GM12878 (cell line): ENCODE results near the gene INSYN2B. TPM values are rescaled to one million over a fixed set of nuclear protein-coding genes. Genes with fewer than 3 reads are reported as not detected.

Experiments
- ATAC-seq: fragments of 200-7000 bp; cut with Tn5 transposase; 3 replicates; pipeline ENCODE4 v1.9.1; 2020; ENCODE audit warnings: mild to moderate bottlenecking, moderate library complexity
- BruUV-seq: library from RNA; stranded (reverse); fragments of 400-500 nt; replicated peaks from 2 replicates; lab custom pipeline; 2021; lab: Mats Ljungman, UMichigan
- CTCF ChIA-PET: fragments of 300-600 bp; sonication (Branson Sonifier 250); formaldehyde crosslinking; extraction: SDS; loops from one replicate; lab custom pipeline; 2021; ENCODE audit warnings: inconsistent platforms; lab: Yijun Ruan, JAX
- POLR2A ChIA-PET: fragments of 350-600 bp; formaldehyde crosslinking; extraction: SDS; loops from one replicate; lab custom pipeline; 2021; ENCODE audit warnings: inconsistent platforms; lab: Charles Lee
- RAD21 ChIA-PET: fragments of 300-600 bp; sonication (Branson Sonifier 250); formaldehyde crosslinking; loops from one replicate; lab custom pipeline; 2023; ENCODE audit warnings: antibody characterized with exemption; ENCODE audit not compliant: unreplicated experiment; lab: Charles Lee
- SMC1A ChIA-PET: fragments of 300-600 bp; sonication (Branson Sonifier 250); formaldehyde crosslinking; loops from one replicate; lab custom pipeline; 2023; ENCODE audit not compliant: unreplicated experiment, uncharacterized antibody; lab: Charles Lee
- DNase-seq: peaks from one replicate; pipeline ENCODE4 v3.0.0-alpha.2; 2011; ENCODE audit warnings: low read depth, low spot score
- FAIRE-seq: peaks from 3 replicates; lab custom pipeline; 2011; peaks lifted over from hg19 to GRCh38; lab: Jason Lieb, UNC
- H2AFZ ChIP-seq: 2 replicates; pipeline ENCODE4 v1.6.0; 2011; ENCODE audit warnings: low read depth, low read length, control low read depth; ENCODE audit not compliant: control insufficient read depth
- H3K27ac ChIP-seq: 2 replicates; pipeline ENCODE4 v1.5.1; 2011; ENCODE audit warnings: control low read depth; ENCODE audit not compliant: control insufficient read depth, insufficient read depth
- H3K27me3 ChIP-seq, 2 experiments: replicated peaks in 1 of 2; 2 replicates each; pipeline versions ENCODE4 v1.6.0 to v1.6.1; 2011; ENCODE audit warnings: low read length in 1 of 2; ENCODE audit not compliant: control insufficient read depth in 2 of 2, insufficient read depth in 2 of 2
- H3K36me3 ChIP-seq, 2 experiments: 2 replicates each; pipeline ENCODE4 v1.5.1; 2011; ENCODE audit warnings: low read length in 1 of 2; ENCODE audit not compliant: control insufficient read depth in 2 of 2, insufficient read depth in 2 of 2
- H3K4me1 ChIP-seq: 2 replicates; pipeline ENCODE4 v1.6.1; 2011; ENCODE audit warnings: mild to moderate bottlenecking, low read length, moderate library complexity, mixed read lengths; ENCODE audit not compliant: control insufficient read depth, insufficient read depth
- H3K4me2 ChIP-seq: 2 replicates; pipeline ENCODE4 v1.6.0; 2011; ENCODE audit warnings: control low read depth; ENCODE audit not compliant: control insufficient read depth, insufficient read depth
- H3K4me3 ChIP-seq: fragments of 200-600 bp; sonication (generic); 2 replicates; pipeline ENCODE4 v1.5.1; 2016
- H3K79me2 ChIP-seq: 2 replicates; pipeline ENCODE4 v1.6.0; 2011; ENCODE audit warnings: low read length; ENCODE audit not compliant: control insufficient read depth, insufficient read depth
- H3K9ac ChIP-seq: 2 replicates; pipeline ENCODE4 v1.8.0; 2011; ENCODE audit warnings: low read length, control low read depth, mixed read lengths; ENCODE audit not compliant: control insufficient read depth, insufficient read depth
- H3K9me3 ChIP-seq: replicated peaks from 3 replicates; pipeline ENCODE4 v1.5.1; 2011; ENCODE audit warnings: mild to moderate bottlenecking, low read length; ENCODE audit not compliant: control insufficient read depth, insufficient read depth
- H4K20me1 ChIP-seq: 2 replicates; pipeline ENCODE4 v1.6.0; 2011; ENCODE audit not compliant: control insufficient read depth, insufficient read depth
- ASH2L ChIP-seq: fragments of 300-600, 200-600 bp; sonication (generic); IDR thresholded peaks from 2 replicates; pipeline ENCODE4 v1.6.1; 2017; ENCODE audit warnings: low read depth, mild to moderate bottlenecking, borderline replicate concordance
- BRCA1 ChIP-seq: IDR thresholded peaks from 2 replicates; pipeline ENCODE4 v1.6.1; 2011; ENCODE audit warnings: low read depth, low read length, improper control_type of control experiment
- GABPA ChIP-seq: IDR thresholded peaks from 2 replicates; pipeline ENCODE4 v1.6.1; 2014; ENCODE audit warnings: antibody characterized with exemption, low read depth, mild to moderate bottlenecking, inconsistent platforms
- HDAC6 ChIP-seq: fragments of 200-600 bp; sonication (generic); IDR thresholded peaks from one replicate; pipeline ENCODE4 v1.8.0; 2017; ENCODE audit warnings: antibody characterized with exemption; ENCODE audit not compliant: unreplicated experiment
- IRF3 ChIP-seq: fragments of 450-650 bp; IDR thresholded peaks from 2 replicates; pipeline ENCODE4 v1.6.1; 2014; ENCODE audit warnings: mild to moderate bottlenecking
- POLR2A ChIP-seq: IDR thresholded peaks from 2 replicates; pipeline ENCODE4 v1.6.1; 2011; ENCODE audit warnings: low read depth, mild to moderate bottlenecking, low read length
- POU2F2 ChIP-seq: IDR thresholded peaks from 3 replicates; pipeline ENCODE4 v1.6.1; 2011; ENCODE audit warnings: low read depth, mild to moderate bottlenecking, low read length, borderline replicate concordance
- SKIL ChIP-seq: fragments of 450-650 bp; IDR thresholded peaks from 2 replicates; pipeline ENCODE4 v1.6.1; 2017; ENCODE audit warnings: mild to moderate bottlenecking, low read depth, inconsistent platforms; ENCODE audit not compliant: poor library complexity, severe bottlenecking
- ZNF217 ChIP-seq: fragments of 450-650 bp; IDR thresholded peaks from 2 replicates; pipeline ENCODE4 v1.6.1; 2017; ENCODE audit warnings: antibody characterized with exemption, mild to moderate bottlenecking
- WGBS: methylation state at CpG from one replicate; pipeline ENCODE4 v1.1.6; 2016; ENCODE audit warnings: low lambda C conversion rate; ENCODE audit not compliant: insufficient replicate concordance, insufficient coverage; ENCODE audit errors: missing lambda C conversion rate; 5-methylcytosine and 5-hydroxymethylcytosine counted together
- in situ Hi-C: fragments of 300-500 bp; cut with MboI; formaldehyde crosslinking; loops from 9 replicates; pipeline ENCODE4 v1.14.3; 2018; ENCODE audit warnings: mixed read lengths
- intact Hi-C: fragments of 100-400 bp; cut with micrococcal nuclease; formaldehyde crosslinking; loops from one replicate; pipeline ENCODE4 v1.14.2; 2022; ENCODE audit not compliant: unreplicated experiment
- polyA plus RNA-seq, 11 experiments: library from polyadenylated mRNA; depleted of rRNA in 4 of 11; unstranded in 6 of 11; stranded (reverse) in 5 of 11; fragments of >200 nt; fragmentation: Nextera tagmentation in 4 of 11; fragmentation: Illumina TruSeq in 1 of 11; extraction: Ambion mirVana in 4 of 11; extraction: Trizol in 1 of 11; gene quantifications; 1 replicate in 1 of 11; 2 replicates in 10 of 11; pipeline versions ENCODE4 v1.2.1 to v1.2.3, GENCODE V29; 2011 to 2016; ENCODE audit warnings: inconsistent platforms in 2 of 11, missing spikeins in 2 of 11, low read depth in 1 of 11
- total RNA-seq, 4 experiments: library from RNA; depleted of rRNA in 3 of 4; stranded (reverse); fragments of >200 nt in 3 of 4; fragmentation: Illumina TruSeq in 1 of 4; extraction: Trizol in 1 of 4; gene quantifications; 2 replicates each; pipeline versions ENCODE4 v1.2.1 to v1.2.3, GENCODE V29; 2013 to 2021
- TF ChIP-seq, protein P1 (sequence below): fragments of 450-650 bp; conservative IDR thresholded peaks from 2 replicates; pipeline ENCODE4 v1.6.1; 2017; ENCODE audit warnings: mild to moderate bottlenecking, moderate library complexity
- TF ChIP-seq, protein P2 (sequence below): fragments of 450-650 bp; IDR thresholded peaks from 2 replicates; pipeline ENCODE4 v1.6.1; 2016; ENCODE audit warnings: mild to moderate bottlenecking

INSYN2B gene
- total and polyA plus RNA-seq, 10 of the 15 experiments (the other 5 are each of a cell fraction or from before 2014, with no cell fraction given), result 0.05 to 0.27 (median 0.13) TPM; not detected in 7

GRCh38 chr5:169832845-169833244, 147.4 kb downstream of the INSYN2B start:
- DNase-seq, result no peak
- Histone ChIP-seq H3K27me3 (no peaks in the 10 kb centered on the region), H3K27ac (peak overlapping the region; percentile 7), H3K36me3 (peaks cover 0 to 6% of the 10 kb centered on the region in 2 experiments; a peak in 3 of 4 replicates), H3K9me3 (no peaks in the 10 kb centered on the region), H3K4me1 (peaks cover 22% of the 10 kb centered on the region), H2AFZ (no peak overlapping the region), H3K4me2 (no peak overlapping the region), H3K9ac (no peak overlapping the region), H3K79me2 (no peaks in the 10 kb centered on the region), H3K4me3 (no peak overlapping the region), H4K20me1 (no peaks in the 10 kb centered on the region)
- ChIA-PET POLR2A (no interaction called here), RAD21 (interaction anchor here (2.7 kb wide), 1 partner anchor 54 kb away, joined by 10 read pairs; no protein-coding TSS in a partner anchor), CTCF (interaction anchor here (0.9 to 1.4 kb wide), 3 partner anchors 8 to 136 kb away, joined by 3 to 5 read pairs (median 3); no protein-coding TSS in a partner anchor), SMC1A (interaction anchor here (1.0 to 1.6 kb wide), 4 partner anchors 14 to 111 kb away, joined by 3 read pairs; no protein-coding TSS in a partner anchor)
- intact Hi-C loops (no loop called here), in situ Hi-C loops (no loop called here)
- FAIRE-seq, result no peak
- peak; percentile 60 for ATAC-seq
- BruUV-seq, result TSS peak; percentile 70
- 0 out of 2 replicates have a peak, but pooled peaks have one; percentile 7 for TF ChIP-seq GABPA
- TF ChIP-seq SKIL, result no peak

- Histone ChIP-seq H3K9ac (no peak overlapping the region), H2AFZ (no peak overlapping the region), H3K4me3 (no peak overlapping the region), H4K20me1 (no peaks in the 10 kb centered on the region), H3K9me3 (no peaks in the 10 kb centered on the region), H3K27me3 (no peaks in the 10 kb centered on the region), H3K36me3 (peaks cover 0 to 6% of the 10 kb centered on the region in 2 experiments), H3K27ac (peak overlapping the region; percentile 7; the same call in 1 of the 2 replicates), H3K4me2 (no peak overlapping the region), H3K4me1 (peaks cover 17% of the 10 kb centered on the region), H3K79me2 (no peaks in the 10 kb centered on the region)
- in situ Hi-C loops, result no loop called here
- BruUV-seq, result no TSS peak
- RAD21 ChIA-PET, result interaction anchor here (2.7 kb wide), 1 partner anchor 53 kb away, joined by 10 read pairs; no protein-coding TSS in a partner anchor
- WGBS, result 61% methylated on average over 3 of the region's 3 CpGs
- intact Hi-C loops, result no loop called here
- ATAC-seq (no peak), FAIRE-seq (no peak), DNase-seq (no peak)
- SMC1A ChIA-PET, result interaction anchor here (1.0 to 1.6 kb wide), 4 partner anchors 14 to 111 kb away, joined by 3 to 6 read pairs (median 3); no protein-coding TSS in a partner anchor
- POLR2A ChIA-PET, result no interaction called here
- CTCF ChIA-PET, result interaction anchor here (1.4 kb wide), 1 partner anchor 8 kb away, joined by 5 read pairs; no protein-coding TSS in a partner anchor
- TF ChIP-seq POLR2A (no peak), IRF3 (no peak), ZNF217 (no peak), ASH2L (no peak), HDAC6 (no peak), POU2F2 (no peak), BRCA1 (no peak)
- TF ChIP-seq, protein P1, sequence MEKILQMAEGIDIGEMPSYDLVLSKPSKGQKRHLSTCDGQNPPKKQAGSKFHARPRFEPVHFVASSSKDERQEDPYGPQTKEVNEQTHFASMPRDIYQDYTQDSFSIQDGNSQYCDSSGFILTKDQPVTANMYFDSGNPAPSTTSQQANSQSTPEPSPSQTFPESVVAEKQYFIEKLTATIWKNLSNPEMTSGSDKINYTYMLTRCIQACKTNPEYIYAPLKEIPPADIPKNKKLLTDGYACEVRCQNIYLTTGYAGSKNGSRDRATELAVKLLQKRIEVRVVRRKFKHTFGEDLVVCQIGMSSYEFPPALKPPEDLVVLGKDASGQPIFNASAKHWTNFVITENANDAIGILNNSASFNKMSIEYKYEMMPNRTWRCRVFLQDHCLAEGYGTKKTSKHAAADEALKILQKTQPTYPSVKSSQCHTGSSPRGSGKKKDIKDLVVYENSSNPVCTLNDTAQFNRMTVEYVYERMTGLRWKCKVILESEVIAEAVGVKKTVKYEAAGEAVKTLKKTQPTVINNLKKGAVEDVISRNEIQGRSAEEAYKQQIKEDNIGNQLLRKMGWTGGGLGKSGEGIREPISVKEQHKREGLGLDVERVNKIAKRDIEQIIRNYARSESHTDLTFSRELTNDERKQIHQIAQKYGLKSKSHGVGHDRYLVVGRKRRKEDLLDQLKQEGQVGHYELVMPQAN, result no peak
- TF ChIP-seq, protein P2, sequence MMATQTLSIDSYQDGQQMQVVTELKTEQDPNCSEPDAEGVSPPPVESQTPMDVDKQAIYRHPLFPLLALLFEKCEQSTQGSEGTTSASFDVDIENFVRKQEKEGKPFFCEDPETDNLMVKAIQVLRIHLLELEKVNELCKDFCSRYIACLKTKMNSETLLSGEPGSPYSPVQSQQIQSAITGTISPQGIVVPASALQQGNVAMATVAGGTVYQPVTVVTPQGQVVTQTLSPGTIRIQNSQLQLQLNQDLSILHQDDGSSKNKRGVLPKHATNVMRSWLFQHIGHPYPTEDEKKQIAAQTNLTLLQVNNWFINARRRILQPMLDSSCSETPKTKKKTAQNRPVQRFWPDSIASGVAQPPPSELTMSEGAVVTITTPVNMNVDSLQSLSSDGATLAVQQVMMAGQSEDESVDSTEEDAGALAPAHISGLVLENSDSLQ, result no peak
These were observed 148.0 kb downstream of the INSYN2B start for GRCh38 chr5:169832304-169832703.
